ENCODE measurements around the gene SMC1B. TPM values are rescaled to one million over a fixed set of nuclear protein-coding genes. Genes with fewer than 3 reads are reported as not detected.
"Not testable (repeated sequence)": the region's sequence is repeated elsewhere in the genome, so short reads cannot be mapped to it uniquely, and the experiment has no call there.

Gene SMC1B
- total RNA-seq, 2 experiments from 2014 or later = 0.50 to 0.81 TPM

DNA sequence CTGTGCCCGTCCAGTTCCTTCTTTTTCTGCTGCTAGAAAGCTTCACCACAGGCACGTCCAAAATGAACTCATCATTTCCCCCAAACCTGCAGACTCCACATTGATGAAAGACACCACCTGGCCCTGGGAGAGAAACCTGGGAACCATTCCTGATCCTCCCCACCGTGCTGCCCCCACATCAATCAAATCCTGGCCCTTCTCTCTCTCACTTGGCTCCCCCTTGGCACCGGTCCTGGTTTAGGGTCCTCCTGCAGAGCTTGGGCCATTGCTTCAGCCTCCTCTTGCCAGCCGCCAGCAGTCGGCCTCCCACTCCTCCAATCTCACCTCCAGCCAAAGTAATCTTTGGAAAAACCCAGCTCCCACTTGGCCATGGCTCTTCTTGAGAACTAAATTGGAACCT, 38.6 kb upstream of the SMC1B start:
- Mint-ChIP-seq H3K4me3 (no peak overlapping the region), H3K4me1 (no peaks in the 10 kb centered on the region), H3K27me3 (peaks cover 5% of the 10 kb centered on the region), H3K9me3 (no peaks in the 10 kb centered on the region), H3K27ac (no peak overlapping the region), H3K36me3 (ENCODE audit: low read depth) (no peaks in the 10 kb centered on the region)
- CTCF ChIA-PET = no interaction called here
- POLR2A ChIA-PET = no interaction called here
- no peak for DNase-seq

DNA sequence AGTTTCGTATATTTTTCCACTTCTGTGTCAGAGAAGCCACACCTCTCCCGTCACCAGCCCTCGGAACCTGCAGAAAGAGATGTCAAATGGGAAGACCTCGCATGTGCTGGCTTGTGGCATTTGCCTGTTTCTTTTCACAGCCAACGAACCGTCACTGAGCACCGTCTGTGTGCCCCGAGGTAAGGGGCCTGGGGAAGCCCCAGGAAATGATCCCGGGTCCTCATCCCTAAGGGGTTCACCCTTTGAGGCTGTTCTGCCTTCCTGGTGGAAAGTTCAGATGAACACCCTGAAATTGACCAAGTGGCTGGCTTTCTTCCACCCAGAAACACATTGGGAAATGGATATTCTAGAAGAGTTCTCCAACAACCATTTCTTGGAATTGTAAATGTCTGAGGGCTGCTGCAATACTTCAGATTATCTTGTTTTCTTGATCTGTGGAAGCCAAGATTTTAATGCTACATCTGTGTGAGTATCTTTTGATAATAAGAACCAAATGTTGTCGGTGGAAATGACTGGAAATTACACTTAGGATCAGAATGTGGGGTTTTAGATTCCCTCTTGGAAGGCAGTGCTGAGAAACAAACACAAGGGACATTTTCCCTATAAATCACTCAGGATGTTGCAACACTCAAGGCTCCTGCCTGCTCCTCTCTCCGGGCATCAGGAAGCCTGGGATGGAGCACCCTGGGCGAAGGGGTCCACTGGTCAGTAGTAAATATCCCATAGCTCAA, 37.7 kb upstream of the SMC1B start:
- ChIA-PET POLR2A (no interaction called here), CTCF (no interaction called here)
- Mint-ChIP-seq H3K4me1 (no peaks in the 10 kb centered on the region), H3K36me3 (ENCODE audit: low read depth) (no peaks in the 10 kb centered on the region), H3K27ac (no peak overlapping the region), H3K9me3 (no peaks in the 10 kb centered on the region), H3K27me3 (peaks cover 7% of the 10 kb centered on the region), H3K4me3 (no peak overlapping the region)
- no peak for DNase-seq

DNA sequence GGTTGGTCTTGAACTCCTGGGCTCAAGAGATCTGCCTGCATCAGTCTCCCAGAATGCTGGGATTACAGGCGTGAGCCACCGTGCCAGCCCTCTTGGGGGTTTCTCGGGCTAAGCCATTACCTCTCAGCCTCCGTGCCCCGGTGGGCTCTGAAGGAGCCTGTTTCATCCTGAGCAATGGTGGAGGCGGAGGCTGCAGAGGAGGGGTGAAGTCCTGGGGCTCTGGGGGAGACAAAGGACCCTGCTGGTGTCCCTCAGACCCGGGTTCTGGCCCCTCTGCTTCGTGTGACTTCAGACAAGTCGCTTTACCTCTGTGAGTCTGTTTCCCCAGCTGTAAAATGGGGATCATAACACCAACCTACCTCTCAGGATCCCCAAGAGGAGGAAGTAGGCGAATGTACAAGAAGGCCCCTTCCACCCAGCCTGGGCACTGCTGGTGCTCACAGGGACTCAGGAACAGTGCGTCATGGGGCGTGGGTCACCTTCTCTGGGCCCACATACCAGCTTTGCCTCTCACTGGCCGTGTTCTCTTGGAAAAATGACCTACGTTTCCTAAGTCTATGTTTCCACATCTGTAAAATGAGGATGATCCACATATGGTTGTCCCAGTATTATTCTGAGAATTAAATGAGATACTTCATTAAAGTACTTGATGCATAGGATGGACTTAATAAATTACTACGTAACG, 36.8 kb upstream of the SMC1B start:
- Mint-ChIP-seq H3K9me3 (no peaks in the 10 kb centered on the region), H3K4me1 (no peaks in the 10 kb centered on the region), H3K27ac (no peak overlapping the region), H3K27me3 (peaks cover 7% of the 10 kb centered on the region), H3K36me3 (ENCODE audit: low read depth) (no peaks in the 10 kb centered on the region), H3K4me3 (no peak overlapping the region)
- DNase-seq = no peak
- CTCF ChIA-PET = no interaction called here
- POLR2A ChIA-PET = no interaction called here

DNA sequence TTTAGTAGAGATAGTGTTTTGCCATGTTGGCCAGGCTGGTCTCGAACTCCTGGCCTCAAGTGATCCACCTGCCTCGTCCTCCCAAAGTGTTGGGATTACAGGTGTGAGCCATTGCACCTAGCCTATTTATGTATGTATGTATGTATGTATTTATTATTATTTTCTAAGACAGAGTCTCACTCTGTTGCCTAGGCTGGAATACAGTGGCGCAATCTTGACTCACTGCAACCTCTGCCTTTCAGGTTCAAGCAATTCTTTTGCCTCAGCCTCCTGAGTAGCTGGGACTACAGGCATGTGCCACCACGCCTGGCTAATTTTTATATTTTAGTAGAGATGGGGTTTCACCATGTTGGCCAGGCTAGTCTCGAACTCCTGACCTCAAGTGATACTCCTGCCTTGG, 36.0 kb upstream of the SMC1B start:
- H3K9me3 Mint-ChIP-seq; H3K4me1 Mint-ChIP-seq; H3K27me3 Mint-ChIP-seq; POLR2A ChIA-PET; H3K36me3 Mint-ChIP-seq (ENCODE audit: low read depth); H3K27ac Mint-ChIP-seq; CTCF ChIA-PET; H3K4me3 Mint-ChIP-seq; DNase-seq: not testable (repeated sequence)

DNA sequence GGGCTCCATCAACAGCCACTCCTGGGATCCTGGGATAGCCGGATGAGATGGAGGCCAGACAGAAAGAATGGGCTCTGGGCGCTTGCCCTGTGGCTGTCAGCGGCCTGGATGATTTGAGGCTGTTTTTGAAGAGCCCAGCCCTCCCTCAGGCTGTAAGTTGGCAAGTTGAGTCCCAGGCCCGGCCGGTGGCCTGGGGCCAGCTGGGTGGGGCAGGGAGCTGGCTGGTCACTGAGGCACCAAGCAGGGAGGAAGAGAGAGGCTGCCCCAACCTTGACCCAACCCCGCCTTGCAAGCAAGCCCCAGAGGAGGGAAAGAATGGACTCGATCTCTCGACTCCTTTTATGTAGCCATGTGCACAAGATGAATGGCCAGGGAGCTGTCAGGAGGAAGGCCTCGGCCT, 35.0 kb upstream of the SMC1B start:
- no peak for DNase-seq
- Mint-ChIP-seq H3K27me3 (peaks cover 7% of the 10 kb centered on the region), H3K9me3 (no peaks in the 10 kb centered on the region), H3K4me1 (no peaks in the 10 kb centered on the region), H3K27ac (no peak overlapping the region), H3K4me3 (no peak overlapping the region), H3K36me3 (ENCODE audit: low read depth) (no peaks in the 10 kb centered on the region)
- CTCF ChIA-PET = no interaction called here
- POLR2A ChIA-PET = no interaction called here

DNA sequence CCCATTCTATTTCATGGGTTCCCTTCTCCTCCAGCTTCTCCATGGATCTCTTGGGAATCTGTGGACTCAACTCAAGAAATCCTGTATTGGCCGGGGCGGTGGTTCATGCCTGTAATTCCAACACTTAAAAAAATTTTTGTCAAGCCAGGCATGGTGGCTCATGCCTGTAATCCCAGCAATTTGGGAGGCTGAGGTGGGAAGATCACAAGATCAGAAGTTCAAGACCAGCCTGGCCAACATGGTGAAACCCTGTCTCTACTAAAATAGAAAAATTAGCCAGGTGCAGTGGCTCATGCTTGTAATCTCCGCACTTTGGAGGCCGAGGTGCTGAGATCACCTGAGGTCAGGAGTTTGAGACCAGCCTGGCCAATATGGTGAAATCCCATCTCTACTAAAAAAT, 34.2 kb upstream of the SMC1B start:
- POLR2A ChIA-PET; H3K4me1 Mint-ChIP-seq; H3K9me3 Mint-ChIP-seq; CTCF ChIA-PET; H3K27me3 Mint-ChIP-seq; H3K4me3 Mint-ChIP-seq; H3K27ac Mint-ChIP-seq; DNase-seq; H3K36me3 Mint-ChIP-seq (ENCODE audit: low read depth): not testable (repeated sequence)

DNA sequence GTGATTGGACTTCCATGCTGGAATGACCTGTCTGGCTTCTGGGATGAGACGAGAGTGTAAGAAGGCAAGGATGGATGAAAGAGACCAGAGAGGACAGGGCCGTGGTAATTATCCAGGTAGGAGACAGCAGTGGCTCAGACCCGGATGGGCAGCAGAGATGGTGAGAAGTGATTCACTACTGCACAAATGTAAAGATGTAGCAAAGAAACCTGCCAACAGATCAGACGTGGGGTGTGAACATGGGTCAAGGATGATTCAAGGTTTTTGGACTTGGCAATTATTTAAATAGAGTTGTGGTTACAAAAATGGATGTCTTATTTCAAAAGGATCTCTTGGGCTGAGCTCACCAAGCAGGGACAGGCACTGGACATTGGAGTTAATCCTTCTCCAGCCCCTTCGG, 32.8 kb upstream of the SMC1B start:
- DNase-seq = no peak
- ChIA-PET POLR2A (no interaction called here), CTCF (no interaction called here)
- no peaks in the 10 kb centered on the region for H3K9me3 Mint-ChIP-seq
- no peaks in the 10 kb centered on the region for H3K36me3 Mint-ChIP-seq (ENCODE audit: low read depth)
- H3K27me3 Mint-ChIP-seq = peaks cover 3% of the 10 kb centered on the region
- H3K27ac Mint-ChIP-seq = no peak overlapping the region
- no peak overlapping the region for H3K4me3 Mint-ChIP-seq
- H3K4me1 Mint-ChIP-seq = peaks cover 1% of the 10 kb centered on the region

DNA sequence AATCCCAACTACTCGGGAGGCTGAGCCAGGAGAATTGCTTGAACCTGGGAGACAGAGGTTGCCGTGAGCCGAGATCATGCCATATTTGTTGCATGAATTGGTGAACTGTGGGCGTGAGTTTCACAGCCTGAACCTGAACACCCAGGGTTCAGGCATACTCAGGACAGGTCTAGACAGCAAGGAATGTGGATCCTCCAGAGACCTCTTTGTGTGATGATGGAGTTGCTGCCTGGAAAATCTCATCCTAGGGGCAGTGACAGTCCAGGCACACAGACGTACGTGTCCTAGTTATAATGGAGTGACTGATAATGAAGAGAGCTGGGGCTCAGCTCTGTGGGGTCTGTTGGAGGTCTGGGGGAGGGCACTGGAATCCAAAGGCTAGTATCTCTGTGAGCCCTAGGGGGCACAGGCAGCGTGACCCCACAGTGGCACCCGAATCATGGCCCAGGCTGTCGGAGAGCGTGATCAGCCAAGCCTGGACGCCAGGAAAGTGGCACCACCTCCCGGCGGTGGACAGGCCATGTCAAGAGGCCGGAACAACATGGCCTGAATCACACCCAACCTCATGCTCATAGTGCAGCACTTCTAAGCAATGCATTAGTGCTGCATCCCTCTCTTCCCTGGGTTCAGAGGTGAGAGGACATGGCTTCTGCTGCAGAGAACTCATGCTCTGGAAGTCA, 31.8 kb upstream of the SMC1B start:
- Mint-ChIP-seq H3K4me3 (no peak overlapping the region), H3K36me3 (ENCODE audit: low read depth) (no peaks in the 10 kb centered on the region), H3K27ac (no peak overlapping the region), H3K9me3 (no peaks in the 10 kb centered on the region), H3K4me1 (peaks cover 10% of the 10 kb centered on the region), H3K27me3 (peaks cover 4% of the 10 kb centered on the region)
- ChIA-PET CTCF (no interaction called here), POLR2A (no interaction called here)
- no peak for DNase-seq

DNA sequence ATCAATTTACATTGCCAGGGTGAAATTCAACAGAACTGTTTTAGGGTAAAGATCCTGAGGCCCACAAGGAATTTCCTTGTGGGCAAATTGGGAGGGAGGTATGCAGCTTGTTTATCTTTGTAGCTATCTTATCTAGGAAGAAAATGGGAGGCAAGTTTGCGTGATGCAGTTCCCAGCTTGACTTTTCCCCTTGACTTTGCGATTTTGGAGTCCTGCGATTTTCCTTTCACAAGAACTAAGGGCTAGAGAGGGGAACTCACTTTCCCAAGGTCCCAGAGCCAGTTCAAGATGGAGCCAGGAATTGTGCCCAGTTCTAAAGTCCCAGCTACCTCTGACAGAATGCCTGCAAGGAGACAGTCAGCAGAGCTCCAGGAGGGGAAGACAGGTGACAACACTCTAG, 30.8 kb upstream of the SMC1B start:
- no peak for DNase-seq
- Mint-ChIP-seq H3K4me1 (peaks cover 12% of the 10 kb centered on the region), H3K4me3 (no peak overlapping the region), H3K27ac (no peak overlapping the region), H3K36me3 (ENCODE audit: low read depth) (no peaks in the 10 kb centered on the region), H3K9me3 (no peaks in the 10 kb centered on the region), H3K27me3 (peaks cover 4% of the 10 kb centered on the region)
- ChIA-PET CTCF (no interaction called here), POLR2A (no interaction called here)

DNA sequence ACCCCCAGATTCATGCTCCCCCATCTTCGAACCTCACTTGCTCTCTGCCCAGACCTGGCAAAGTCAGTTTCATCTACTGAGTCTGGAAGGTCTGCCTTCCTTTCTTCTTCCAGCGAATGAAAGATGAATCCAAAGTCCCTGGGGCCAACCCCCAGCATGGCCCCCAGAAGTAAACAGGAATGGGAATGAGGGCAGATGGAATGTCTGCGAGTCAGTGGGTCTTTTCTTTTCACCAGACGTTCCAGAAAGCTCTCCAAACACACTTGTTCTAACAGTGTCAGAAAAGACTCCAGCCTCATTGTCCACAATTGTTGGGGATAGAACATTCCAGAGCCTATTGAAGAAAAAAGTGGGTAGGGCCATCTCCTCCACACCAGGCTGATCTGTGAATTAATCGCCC, 28.7 kb upstream of the SMC1B start:
- DNase-seq = no peak
- peaks cover 12% of the 10 kb centered on the region for H3K4me1 Mint-ChIP-seq
- H3K27me3 Mint-ChIP-seq = peaks cover 4% of the 10 kb centered on the region
- no peaks in the 10 kb centered on the region for H3K9me3 Mint-ChIP-seq
- ChIA-PET CTCF (interaction anchor here (1.4 kb wide), 1 partner anchor 10 kb away, joined by 3 read pairs; no protein-coding TSS in a partner anchor), POLR2A (interaction anchor here (1.2 kb wide), 1 partner anchor 29 kb away, joined by 3 read pairs; the partner anchor contains the start of genes RIBC2 and SMC1B)
- no peaks in the 10 kb centered on the region for H3K36me3 Mint-ChIP-seq (ENCODE audit: low read depth)
- H3K4me3 Mint-ChIP-seq = no peak overlapping the region
- H3K27ac Mint-ChIP-seq = no peak overlapping the region

DNA sequence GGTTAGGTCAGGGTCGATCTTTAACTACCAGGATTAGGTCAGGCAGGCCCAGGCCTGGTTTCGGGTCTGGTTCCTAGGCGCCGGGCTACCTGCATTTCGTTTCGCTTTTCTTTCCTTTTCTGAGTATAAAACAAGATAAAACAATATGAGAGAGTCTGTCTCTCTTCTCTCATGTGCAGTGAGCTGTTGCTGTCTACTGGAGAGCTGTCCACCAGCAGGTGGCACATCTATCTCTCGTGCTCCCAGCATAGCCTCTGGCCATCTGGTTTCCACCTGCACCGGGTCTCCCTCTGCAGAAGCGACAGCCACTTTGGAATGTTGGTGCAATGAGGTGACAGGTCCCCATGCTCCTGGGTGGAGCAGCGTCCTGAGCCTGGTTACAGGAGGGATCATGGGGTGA, 27.7 kb upstream of the SMC1B start:
- H3K36me3 Mint-ChIP-seq (ENCODE audit: low read depth) = no peaks in the 10 kb centered on the region
- ChIA-PET POLR2A (no interaction called here), CTCF (interaction anchor here (0.9 to 1.4 kb wide), 3 partner anchors 9 to 174 kb away, joined by 3 read pairs; no protein-coding TSS in a partner anchor)
- no peaks in the 10 kb centered on the region for H3K9me3 Mint-ChIP-seq
- peaks cover 2% of the 10 kb centered on the region for H3K27me3 Mint-ChIP-seq
- H3K4me1 Mint-ChIP-seq = peaks cover 12% of the 10 kb centered on the region
- peak overlapping the region; percentile 13 for H3K4me3 Mint-ChIP-seq
- H3K27ac Mint-ChIP-seq = no peak overlapping the region
- DNase-seq = peak; percentile 39

DNA sequence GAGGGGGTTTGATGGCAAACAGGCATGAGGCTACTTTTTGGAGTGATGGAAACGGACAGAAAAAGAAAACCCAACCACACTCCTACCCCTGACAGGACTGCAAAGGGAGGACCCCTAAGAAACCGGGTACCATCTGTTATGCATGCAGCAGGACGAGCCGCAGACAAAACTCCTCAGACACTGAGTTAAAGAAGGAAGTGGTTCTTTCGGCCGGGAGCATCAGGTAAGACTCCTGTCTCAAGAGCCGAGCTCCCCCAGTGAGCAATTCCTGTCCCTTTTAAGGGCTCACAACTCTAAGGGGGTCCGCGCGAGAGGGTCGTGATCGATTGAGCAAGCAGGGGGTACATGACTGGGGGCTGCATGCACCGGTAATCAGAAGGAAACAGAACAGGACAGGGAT, 27.3 kb upstream of the SMC1B start:
- H3K9me3 Mint-ChIP-seq; H3K27me3 Mint-ChIP-seq; H3K36me3 Mint-ChIP-seq (ENCODE audit: low read depth); H3K27ac Mint-ChIP-seq; DNase-seq; POLR2A ChIA-PET: not testable (repeated sequence)
- peak overlapping the region; percentile 13 for H3K4me3 Mint-ChIP-seq
- CTCF ChIA-PET = interaction anchor here (0.9 to 1.4 kb wide), 3 partner anchors 8 to 173 kb away, joined by 3 read pairs; no protein-coding TSS in a partner anchor
- peaks cover 14% of the 10 kb centered on the region for H3K4me1 Mint-ChIP-seq

DNA sequence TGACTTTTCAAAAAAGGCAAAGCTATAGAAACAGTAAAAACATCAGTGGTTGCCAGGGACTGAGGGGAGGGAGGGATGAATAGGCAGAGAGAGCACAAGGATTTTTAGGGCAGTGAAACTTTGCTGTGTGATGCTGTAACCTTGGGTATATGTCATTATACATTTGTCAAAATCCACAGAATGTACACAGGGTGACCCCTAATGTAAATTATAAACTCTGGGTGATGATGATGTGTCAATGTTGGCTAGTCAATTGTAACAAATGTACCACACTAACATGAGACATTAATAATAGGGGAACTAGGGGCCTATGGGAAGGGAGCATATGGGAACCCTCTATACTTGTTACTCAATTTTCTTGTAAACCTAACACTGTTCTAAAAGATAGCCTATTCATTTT, 24.9 kb upstream of the SMC1B start:
- Mint-ChIP-seq H3K4me1 (peaks cover 18% of the 10 kb centered on the region), H3K27ac (no peak overlapping the region), H3K36me3 (ENCODE audit: low read depth) (no peaks in the 10 kb centered on the region), H3K27me3 (peaks cover 2% of the 10 kb centered on the region), H3K4me3 (no peak overlapping the region), H3K9me3 (no peaks in the 10 kb centered on the region)
- POLR2A ChIA-PET = no interaction called here
- DNase-seq = no peak
- CTCF ChIA-PET = interaction anchor here (1.1 to 1.6 kb wide), 2 partner anchors 166 to 171 kb away, joined by 3 to 6 read pairs; no protein-coding TSS in a partner anchor
